ENCODE results near the gene OTOS. TPM values are rescaled to one million over a fixed set of nuclear protein-coding genes. Genes with fewer than 3 reads are reported as not detected.

OTOS gene
- total and polyA plus RNA-seq, 2 of the 13 experiments (the other 11 are each of a cell fraction or from before 2014, with no cell fraction given) = not detected

DNA sequence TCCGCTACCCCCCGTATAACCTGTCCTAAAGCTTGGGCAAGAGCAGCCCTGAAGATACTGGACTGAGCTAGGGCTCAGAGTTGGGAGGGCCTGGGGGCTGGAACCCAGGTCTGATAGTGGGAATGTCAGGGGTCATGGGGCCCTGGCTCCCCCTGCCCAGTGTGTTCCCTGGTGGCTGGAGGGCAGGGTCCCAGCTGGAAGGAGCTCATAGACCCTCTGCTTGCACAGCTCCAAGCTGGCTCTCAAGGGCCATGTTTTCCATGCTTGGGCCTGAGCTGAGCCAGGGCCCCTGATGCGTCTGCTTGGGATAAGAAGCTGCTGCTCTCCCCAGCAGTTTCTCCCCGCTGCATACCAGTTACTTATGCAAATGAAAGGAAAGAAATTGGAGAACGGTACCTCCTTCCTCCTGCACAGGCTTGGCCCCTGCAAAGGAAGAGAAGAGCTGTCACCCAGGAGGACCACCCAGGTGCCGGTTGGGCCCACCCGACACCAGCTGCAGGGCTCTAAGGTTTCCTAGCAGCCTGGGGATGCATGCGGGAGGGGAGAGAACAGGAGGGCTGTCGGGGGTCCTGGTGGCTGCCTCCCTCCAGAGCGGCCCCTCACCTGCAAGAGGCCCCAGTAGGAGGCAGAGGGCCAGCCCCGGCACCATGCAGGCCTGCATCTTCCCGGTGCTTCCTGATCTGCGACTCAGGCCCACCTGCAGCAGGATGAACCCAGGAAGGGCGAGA, 628 bp downstream of the OTOS start:
- WGBS (ENCODE audit: low lambda C conversion rate) = 23% methylated on average over 10 of the region's 14 CpGs
- ATAC-seq (no peak), FAIRE-seq (no peak), DNase-seq (ENCODE audit: low spot score) (no peak)
- intact Hi-C loops (cut with micrococcal nuclease; ENCODE audit: unreplicated experiment) (loop anchor here (10.0 kb wide), 1 partner anchor 205 kb away; no protein-coding TSS in a partner anchor), in situ Hi-C loops (cut with HindIII; ENCODE audit: extremely low pct_ligation_motif_present, low pct_unique_long_range_greater_than_20kb) (loop anchor here (5.0 to 10.0 kb wide), 3 partner anchors 78 to 318 kb away; no protein-coding TSS in a partner anchor)
- Histone ChIP-seq H3K27me3 (ENCODE audit: control insufficient read depth in 1 of 2, insufficient read depth in 2 of 2, low read length in 2 of 2) (peaks cover 11 to 77% of the 10 kb centered on the region in 2 experiments; a peak in 4 of 5 replicates), H3K9me3 (ENCODE audit: low read length) (no peaks in the 10 kb centered on the region), H3K4me3 (replicated peaks in 1 of 3; ENCODE audit: insufficient read depth in 1 of 3, low read depth in 2 of 3, low read length in 3 of 3) (no peak overlapping the region), H3K27ac (ENCODE audit: extremely low read length, insufficient read depth, low read length) (no peak overlapping the region), H3K36me3 (replicated peaks in 1 of 2; ENCODE audit: control insufficient read depth in 1 of 2, insufficient read depth in 2 of 2, low read length in 2 of 2) (no peaks in the 10 kb centered on the region), H3K4me1 (ENCODE audit: insufficient read depth, low read length) (peaks cover 32% of the 10 kb centered on the region), H2AFZ (ENCODE audit: low read length) (no peak overlapping the region), H3K4me2 (ENCODE audit: low read depth, low read length) (no peak overlapping the region), H3K79me2 (ENCODE audit: insufficient read depth, low read length) (peaks cover 12% of the 10 kb centered on the region), H4K20me1 (ENCODE audit: insufficient read depth, low read length) (no peaks in the 10 kb centered on the region), H3K9ac (ENCODE audit: insufficient read depth, low read depth, low read length) (no peak overlapping the region)
- TF ChIP-seq ZNF678 (CRISPR knock-in tag; IDR thresholded peaks at IDR 0.05) (no peak), NCOR1 (IDR thresholded peaks at IDR 0.05; ENCODE audit: borderline replicate concordance, low read length) (no peak), ZNF253 (CRISPR knock-in tag; IDR thresholded peaks at IDR 0.05; ENCODE audit: borderline replicate concordance) (no peak)
- BruUV-seq (replicated peaks) = no TSS peak
- ChIA-PET POLR2A (no interaction called here), CTCF (ENCODE audit: low intra/inter-chr PET ratio, low total read pairs) (interaction anchor here (0.8 kb wide), 1 partner anchor 79 kb away, joined by 4 read pairs; no protein-coding TSS in a partner anchor)

DNA sequence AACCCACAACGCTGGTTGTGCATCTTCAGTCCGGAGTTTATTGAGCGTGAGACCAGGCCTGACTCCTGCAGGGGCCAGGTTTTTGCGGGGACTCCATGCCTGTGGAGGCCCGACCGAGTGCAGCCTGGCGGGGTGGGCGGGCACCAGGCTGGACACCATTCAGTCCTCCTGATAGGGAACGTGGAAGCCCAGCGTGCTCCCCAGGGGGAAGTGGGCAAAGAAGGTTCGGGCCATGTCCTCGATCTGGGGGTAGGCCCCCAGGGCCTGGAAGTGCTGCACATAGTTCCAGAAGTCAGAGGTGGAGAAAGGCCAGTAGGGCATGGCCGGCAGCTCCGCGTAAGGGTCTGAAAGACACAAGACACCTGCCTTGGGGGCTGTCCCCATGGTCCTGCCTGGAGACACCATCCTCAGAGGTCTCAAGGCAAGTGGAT, 1.4 kb downstream of the OTOS start:
- CTCF ChIA-PET (ENCODE audit: low intra/inter-chr PET ratio, low total read pairs) = no interaction called here
- FAIRE-seq = no peak
- BruUV-seq (replicated peaks) = no TSS peak

More for the DNA sequence above, 1.4 kb downstream of the OTOS start:
- POLR2A ChIA-PET = no interaction called here
- Histone ChIP-seq H3K79me2 (ENCODE audit: insufficient read depth, low read length) (peaks cover 20% of the 10 kb centered on the region), H4K20me1 (ENCODE audit: insufficient read depth, low read length) (no peaks in the 10 kb centered on the region), H2AFZ (ENCODE audit: low read length) (no peak overlapping the region), H3K27ac (ENCODE audit: extremely low read length, insufficient read depth, low read length) (no peak overlapping the region), H3K36me3 (replicated peaks in 1 of 2; ENCODE audit: control insufficient read depth in 1 of 2, insufficient read depth in 2 of 2, low read length in 2 of 2) (no peaks in the 10 kb centered on the region), H3K4me2 (ENCODE audit: low read depth, low read length) (no peak overlapping the region), H3K4me1 (ENCODE audit: insufficient read depth, low read length) (peaks cover 40% of the 10 kb centered on the region), H3K9ac (ENCODE audit: insufficient read depth, low read depth, low read length) (no peak overlapping the region), H3K4me3 (replicated peaks in 1 of 3; ENCODE audit: insufficient read depth in 1 of 3, low read depth in 2 of 3, low read length in 3 of 3) (no peak overlapping the region), H3K27me3 (ENCODE audit: control insufficient read depth in 1 of 2, insufficient read depth in 2 of 2, low read length in 2 of 2) (peaks cover 9 to 69% of the 10 kb centered on the region in 2 experiments; a peak in 4 of 5 replicates), H3K9me3 (ENCODE audit: low read length) (no peaks in the 10 kb centered on the region)
- 59% methylated on average over 15 of the region's 15 CpGs for WGBS (ENCODE audit: low lambda C conversion rate)
- no peak for TF ChIP-seq SP1 (IDR thresholded peaks at IDR 0.05)
- no peak for TF ChIP-seq SP1 (CRISPR knock-in tag; IDR thresholded peaks at IDR 0.05)
- no peak for TF ChIP-seq NFIB (CRISPR knock-in tag; IDR thresholded peaks at IDR 0.05; ENCODE audit: borderline replicate concordance)
- TF ChIP-seq ZNF703 (CRISPR knock-in tag; IDR thresholded peaks at IDR 0.05; ENCODE audit: borderline replicate concordance) = no peak
- no peak for TF ChIP-seq PHF8 (CRISPR knock-in tag; IDR thresholded peaks at IDR 0.05)
- TF ChIP-seq PHF5A (CRISPR knock-in tag; IDR thresholded peaks at IDR 0.05; ENCODE audit: low read depth, unreplicated experiment) = no peak
- no peak for DNase-seq (ENCODE audit: low spot score)
- in situ Hi-C loops (cut with HindIII; ENCODE audit: extremely low pct_ligation_motif_present, low pct_unique_long_range_greater_than_20kb) = loop anchor here (10.0 kb wide), 1 partner anchor 204 kb away; no protein-coding TSS in a partner anchor
- ATAC-seq = no peak
- intact Hi-C loops (cut with micrococcal nuclease; ENCODE audit: unreplicated experiment) = no loop called here
